GM12892 (cell line): ENCODE results near the gene CDC37.
"Not testable (repeated sequence)": the region's sequence is repeated elsewhere in the genome, so short reads cannot be mapped to it uniquely, and the experiment has no call there.

Source experiments
- DNase-seq: peaks from one replicate; pipeline ENCODE4 v3.0.0; 2011; ENCODE audit not compliant: insufficient read length
- FAIRE-seq: peaks from 2 replicates; lab custom pipeline; 2011; peaks lifted over from hg19 to GRCh38; lab: Jason Lieb, UNC
- POLR2A ChIP-seq: IDR thresholded peaks from 2 replicates; pipeline ENCODE4 v1.6.1; 2011; ENCODE audit warnings: low read depth, low read length, control low read depth
- POLR2AphosphoS5 ChIP-seq: IDR thresholded peaks from 2 replicates; pipeline ENCODE4 v1.6.1; 2011; ENCODE audit warnings: low read depth, low read length, control low read depth
- TAF1 ChIP-seq: IDR thresholded peaks from 2 replicates; pipeline ENCODE4 v1.6.1; 2011; ENCODE audit warnings: low read depth, mild to moderate bottlenecking, control low read depth, low read length, borderline replicate concordance

Gene CDC37

DNA sequence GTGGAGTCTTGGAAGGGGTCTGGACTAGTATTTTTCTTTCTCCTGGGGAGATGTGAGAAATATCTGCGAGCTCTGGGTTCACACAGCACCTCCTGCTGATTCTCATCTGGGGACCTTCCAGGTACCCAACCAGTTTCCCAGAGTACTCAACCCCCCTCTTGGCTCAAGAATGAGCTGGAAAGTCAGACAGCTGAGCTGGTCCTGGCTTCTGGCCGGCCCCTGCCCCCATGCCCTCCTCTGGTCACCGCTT, 14.8 kb upstream of the CDC37 start:
- FAIRE-seq (no peak), DNase-seq (no peak)
- TF ChIP-seq POLR2AphosphoS5 (no peak), TAF1 (no peak), POLR2A (no peak)

DNA sequence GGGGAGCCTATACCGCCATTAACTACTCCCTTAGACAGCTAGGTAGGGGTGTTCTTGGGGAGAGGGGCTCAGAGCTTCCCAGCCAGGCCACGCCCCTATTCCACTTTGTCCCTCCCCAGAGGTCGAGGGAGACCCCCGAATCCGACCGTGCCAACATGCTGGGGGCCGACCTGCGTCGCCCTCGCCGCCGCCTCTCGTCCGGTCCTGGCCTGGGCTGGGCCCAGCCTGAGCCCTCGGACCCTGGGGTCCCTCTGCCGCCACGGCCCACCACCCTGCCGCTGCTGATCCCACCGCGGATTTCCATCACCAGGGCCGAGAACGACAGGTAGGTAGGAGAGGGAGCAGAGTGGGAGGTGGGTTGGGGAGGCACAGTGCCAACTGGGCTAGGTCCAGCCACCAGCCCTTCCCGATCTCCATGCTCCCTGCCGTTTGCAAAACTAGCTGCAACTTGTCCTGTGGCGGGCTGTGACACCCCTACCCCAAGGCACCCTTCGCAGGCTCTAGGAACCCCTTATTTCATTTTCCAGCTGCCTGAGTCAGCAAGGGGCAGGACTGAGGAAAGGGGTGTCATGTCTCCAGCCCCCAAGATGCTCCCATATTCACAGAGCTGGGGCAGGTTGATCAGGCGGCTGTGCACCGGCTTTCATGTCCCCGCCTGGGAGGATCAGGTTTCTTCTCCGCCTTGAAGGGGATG, 14.3 kb upstream of the CDC37 start:
- DNase-seq (no peak), FAIRE-seq (no peak)
- TF ChIP-seq TAF1, result no peak
- TF ChIP-seq POLR2A, result no peak
- TF ChIP-seq POLR2AphosphoS5, result no peak

DNA sequence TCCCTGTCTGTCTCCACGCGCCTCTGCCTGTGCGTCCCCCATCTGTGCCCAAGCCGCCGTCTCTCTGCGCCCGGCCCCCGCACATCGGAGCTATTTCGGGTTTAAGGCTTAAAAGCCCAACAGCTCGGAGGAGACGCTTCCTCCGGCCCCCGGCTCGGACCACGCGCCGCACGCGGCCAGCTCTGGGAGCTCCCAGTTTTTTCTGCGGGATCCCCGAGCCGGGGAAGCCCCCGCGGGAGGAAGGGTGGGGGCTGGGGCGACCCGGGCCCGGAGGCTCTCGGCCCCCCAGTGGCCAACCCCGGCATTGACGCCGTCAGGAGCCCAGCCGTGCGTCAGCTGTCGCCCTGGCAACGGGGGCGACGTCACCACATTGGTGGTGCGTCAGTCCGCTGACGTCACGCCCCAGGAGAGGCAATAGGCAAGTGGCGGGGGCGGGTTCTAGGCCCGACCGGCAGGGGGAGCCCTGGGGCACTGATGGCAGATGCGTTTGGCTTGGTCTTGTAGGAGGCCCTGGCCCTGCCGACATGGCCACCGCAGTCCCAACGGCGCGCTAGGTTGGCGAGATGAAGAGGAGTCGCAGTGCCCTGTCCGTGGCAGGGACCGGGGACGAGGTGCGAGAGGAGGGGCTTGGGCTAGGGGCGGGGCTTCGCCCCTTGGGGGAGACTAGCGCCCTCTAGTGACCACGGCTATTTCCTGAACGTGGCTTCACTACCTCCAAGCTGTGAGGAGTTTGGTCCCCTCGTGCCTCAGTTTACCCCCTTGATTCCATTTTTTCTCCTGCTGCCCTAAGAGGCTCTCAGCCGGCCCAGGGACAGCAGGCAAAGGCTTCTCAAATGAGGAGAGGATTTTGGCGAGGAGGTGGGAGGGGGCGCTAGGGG, 13.3 kb upstream of the CDC37 start:
- FAIRE-seq (peak; percentile 85), DNase-seq (peak; percentile 82)
- TF ChIP-seq POLR2AphosphoS5 (no peak), TAF1 (0 out of 2 replicates have a peak, but pooled peaks have one; percentile 18), POLR2A (peak; percentile 24; the same call in 1 of the 2 replicates)

DNA sequence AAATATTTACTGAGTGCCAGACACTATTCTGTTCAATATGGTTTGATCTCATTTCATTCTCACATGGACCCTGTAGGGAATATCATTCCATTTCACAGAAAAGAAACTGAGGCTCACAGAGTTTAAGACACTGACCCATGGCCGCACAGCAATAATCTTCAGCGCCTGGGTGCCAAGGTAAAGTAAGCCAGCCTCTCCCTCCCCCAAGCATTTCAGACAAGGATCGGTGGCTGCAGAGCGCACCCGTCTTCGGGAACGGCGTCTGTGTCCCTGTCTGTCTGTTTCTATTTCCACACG, 12.7 kb upstream of the CDC37 start:
- FAIRE-seq, result no peak
- TF ChIP-seq POLR2AphosphoS5, result no peak
- no peak for TF ChIP-seq TAF1
- no peak for TF ChIP-seq POLR2A
- no peak for DNase-seq

DNA sequence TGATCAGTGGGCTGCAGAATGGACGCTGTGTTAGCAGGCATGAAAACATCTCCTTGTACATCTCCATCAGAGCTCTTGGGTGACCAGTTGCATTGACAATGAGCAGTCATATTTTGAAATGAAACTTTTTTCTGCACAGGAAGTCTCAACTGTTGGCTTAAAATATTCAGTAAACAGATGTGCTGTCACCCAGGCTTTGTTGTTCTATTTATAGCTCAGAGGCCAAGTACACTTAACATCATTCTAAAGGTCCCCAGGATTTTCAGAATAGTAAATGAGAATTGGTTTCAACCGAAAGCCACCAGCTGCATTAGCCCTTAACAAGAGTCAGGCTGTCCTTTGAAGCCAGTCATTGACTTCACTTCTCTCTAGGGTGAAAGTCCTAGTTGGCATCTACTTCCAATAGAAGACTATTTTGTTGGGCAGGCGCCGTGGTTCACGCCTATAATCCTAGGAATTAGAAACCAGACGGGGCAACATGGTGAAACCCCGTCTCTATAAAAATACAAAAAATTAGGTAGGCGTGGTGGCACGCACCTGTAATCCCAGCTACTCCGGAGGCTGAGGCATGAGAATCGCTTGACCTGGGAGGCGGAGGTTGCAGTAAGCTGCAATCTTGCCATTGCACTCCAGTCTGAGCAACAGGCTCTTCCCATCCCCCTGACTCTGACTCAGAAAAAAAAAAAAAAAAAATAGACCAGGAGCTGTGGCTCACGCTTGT, 9.1 kb upstream of the CDC37 start:
- peak; percentile 50 for TF ChIP-seq POLR2AphosphoS5
- 0 out of 2 replicates have a peak, but pooled peaks have one; percentile 30 for TF ChIP-seq TAF1
- peak; percentile 22; the same call in 1 of the 2 replicates for TF ChIP-seq POLR2A
- DNase-seq (no peak), FAIRE-seq (peak; percentile 80)

DNA sequence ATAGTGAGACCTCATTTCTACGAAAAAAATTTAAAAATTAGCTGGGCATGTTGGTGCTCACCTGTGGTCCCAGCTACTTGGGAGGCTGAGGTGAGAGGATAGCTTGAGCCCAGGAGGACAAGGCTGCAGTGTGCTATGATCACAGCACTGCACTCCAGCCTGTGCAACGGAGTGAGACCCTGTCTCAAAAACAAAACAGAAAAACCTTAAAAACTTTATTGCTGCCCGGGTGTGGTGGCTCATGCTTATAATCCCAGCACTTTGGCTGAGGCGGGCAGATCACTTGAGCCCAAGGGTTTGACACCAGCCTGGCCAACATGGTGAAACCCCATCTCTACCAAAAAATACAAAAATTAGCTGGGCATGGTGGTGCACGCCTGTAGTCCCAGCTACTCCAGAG, 7.9 kb upstream of the CDC37 start:
- not testable (repeated sequence) for DNase-seq, FAIRE-seq

DNA sequence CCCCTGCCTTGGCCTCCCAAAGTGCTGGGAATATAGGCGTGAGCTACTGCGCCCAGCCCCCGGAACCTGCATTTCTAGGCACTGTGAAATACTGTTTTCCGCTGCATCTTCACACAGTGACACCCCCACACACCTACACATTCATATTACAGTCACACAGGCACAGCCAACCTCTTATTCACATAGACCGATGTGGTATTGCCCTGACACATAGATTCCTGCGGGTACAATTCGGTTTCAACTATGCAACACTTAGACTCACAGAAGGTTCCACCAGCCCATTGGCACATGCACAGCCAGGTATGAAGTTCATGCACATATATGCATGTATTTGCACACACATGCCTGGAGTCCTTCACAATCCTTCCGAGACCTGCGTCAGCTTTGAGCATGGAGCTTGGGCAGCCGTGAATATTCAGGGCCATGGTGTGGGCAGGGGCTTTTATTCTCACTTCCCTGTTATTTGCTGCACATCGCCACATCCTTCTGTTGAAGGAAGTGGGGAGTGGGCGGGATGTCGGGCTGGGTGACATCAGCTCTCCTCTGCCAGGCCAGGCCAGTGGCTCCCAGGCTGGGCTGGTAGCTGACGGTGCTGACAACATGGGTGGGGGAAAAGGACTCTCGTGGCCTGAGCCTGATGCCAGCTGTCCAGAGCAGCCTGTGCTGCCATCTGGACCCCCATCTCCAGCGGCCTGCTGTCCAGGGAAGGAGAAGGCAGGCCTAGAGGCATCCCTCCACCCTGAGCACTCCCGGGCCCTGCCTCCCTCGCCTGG, 5.4 kb upstream of the CDC37 start:
- DNase-seq (no peak), FAIRE-seq (no peak)
- TF ChIP-seq POLR2AphosphoS5, result no peak
- no peak for TF ChIP-seq TAF1
- TF ChIP-seq POLR2A, result no peak

DNA sequence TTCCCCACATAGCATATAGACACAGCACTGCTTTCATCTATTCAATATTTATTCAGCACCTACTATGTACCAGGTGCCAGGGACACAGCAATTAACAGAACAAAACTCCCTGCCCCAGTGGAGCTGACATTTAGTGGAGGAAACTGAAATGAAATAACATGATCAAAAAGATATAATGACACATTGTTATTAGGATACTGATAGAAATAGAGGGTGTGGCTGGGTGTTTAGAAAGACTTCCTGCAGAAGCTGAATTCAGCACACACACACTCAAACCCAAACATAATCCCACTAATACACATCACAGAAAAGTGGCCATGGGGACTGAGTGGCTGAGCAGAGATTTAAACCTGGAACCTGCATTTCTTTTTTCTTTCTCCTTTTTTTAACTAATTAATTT, 3.8 kb upstream of the CDC37 start:
- FAIRE-seq, result no peak
- TF ChIP-seq POLR2A (no peak), POLR2AphosphoS5 (no peak), TAF1 (no peak)

DNA sequence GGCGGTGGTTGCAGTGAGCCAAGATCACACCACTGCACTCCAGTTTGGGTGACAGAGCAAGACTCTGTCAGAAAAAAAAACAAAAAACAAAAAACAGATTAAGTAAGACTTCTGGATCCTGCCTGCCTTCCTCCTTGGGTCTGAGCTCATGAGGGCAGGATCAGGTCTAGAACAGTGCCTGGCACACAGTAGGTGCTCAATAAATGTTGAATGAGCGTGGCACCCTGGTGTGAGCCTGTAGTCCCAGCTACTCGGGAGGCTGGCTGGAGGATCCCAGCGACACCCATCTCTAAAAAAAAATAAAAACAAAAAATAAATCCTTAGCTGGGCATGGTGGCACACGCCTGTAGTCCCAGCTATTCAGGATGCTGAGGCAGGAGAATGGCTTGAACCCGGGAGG, 2.8 kb upstream of the CDC37 start:
- DNase-seq, result no peak
- TF ChIP-seq TAF1, result no peak
- FAIRE-seq, result no peak

More for the DNA sequence above, 3.8 kb upstream of the CDC37 start:
- no peak for DNase-seq

DNA sequence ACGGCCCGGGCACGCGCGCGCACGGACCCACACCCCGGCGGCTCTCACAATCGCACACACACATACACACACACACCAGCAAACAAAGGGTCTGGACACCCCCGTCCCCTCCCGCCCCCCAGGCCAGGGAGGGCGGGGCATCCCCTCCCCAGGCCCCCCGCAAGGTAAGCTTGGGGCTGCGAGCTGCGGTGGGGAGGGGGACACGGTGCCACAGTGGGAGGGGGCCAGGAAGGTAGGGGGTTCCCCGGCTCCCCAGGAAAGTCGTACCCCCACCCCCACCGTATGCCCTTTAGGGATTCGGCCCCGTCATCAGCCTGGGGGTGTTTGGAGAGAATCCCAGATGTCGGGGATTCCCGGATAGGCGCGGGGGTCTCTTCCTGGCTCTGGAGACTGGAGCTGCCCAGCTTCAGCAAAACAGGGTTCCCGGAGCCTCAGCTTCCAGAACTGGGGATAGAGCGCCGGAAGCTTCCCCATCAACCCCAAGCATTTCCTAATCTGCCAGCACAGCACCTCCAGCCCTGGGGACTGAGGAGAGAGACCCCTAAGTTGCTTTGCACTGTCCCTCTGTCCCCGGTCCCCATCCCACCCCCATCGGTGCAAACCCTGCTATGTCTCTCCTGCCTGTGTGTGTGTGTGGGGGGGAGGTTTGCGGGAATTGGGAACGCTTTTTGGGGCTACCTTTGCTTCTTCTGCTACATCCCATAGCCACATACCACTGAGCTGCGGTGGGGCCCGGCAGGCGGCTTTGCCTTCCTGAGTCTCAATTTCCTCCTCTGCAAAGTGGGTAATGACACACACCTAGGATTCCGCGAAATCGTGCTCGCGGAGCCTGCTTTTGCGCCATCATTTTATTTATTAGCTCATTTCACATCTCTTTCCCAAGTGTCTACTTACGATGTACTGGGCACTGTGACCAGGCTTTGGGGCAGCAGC, 1.8 kb upstream of the CDC37 start:
- FAIRE-seq (no peak), DNase-seq (no peak)
- TF ChIP-seq TAF1 (no peak), POLR2A (no peak), POLR2AphosphoS5 (no peak)
